HL-60 (cell line): ENCODE measurements around the gene EIF4G3.

Source experiments
- CTCF ChIP-seq: IDR thresholded peaks from one replicate; pipeline ENCODE4 v1.5.1; 2011; ENCODE audit warnings: low read length, control low read depth, inconsistent platforms; ENCODE audit not compliant: insufficient read depth
- POLR2AphosphoS5 ChIP-seq: IDR thresholded peaks from 2 replicates; pipeline ENCODE4 v1.6.1; 2012; ENCODE audit warnings: low read depth

- TF ChIP-seq POLR2AphosphoS5 (no peak), CTCF (no peak)
Observed at GRCh38 chr1:20936216-20936615, 240.5 kb downstream of the EIF4G3 start.
